ENCODE measurements around the gene FAM50B. TPM values are rescaled to one million over a fixed set of nuclear protein-coding genes. Genes with fewer than 3 reads are reported as not detected.

The FAM50B gene
- 4.0 to 7.1 TPM (median 6.1 TPM) in 5 replicates for total RNA-seq (2022; extraction: Qiagen RNA extraction)

GRCh38 chr6:3848925-3849605 lies at the start of gene FAM50B:
Gene FAM50B, plus strand, starts transcription at chr6:3849373. Its CDS starts 439 bp downstream, at chr6:3849812.

Other genes with a start within 250 kb of the FAM50B start
- gene PXDC1, start 97.7 kb upstream of the FAM50B start, total RNA-seq (2022; extraction: Qiagen RNA extraction) = 16.8 to 22.2 TPM (median 19.5 TPM) in 5 replicates
- gene FAM217A, start 229.8 kb downstream of the FAM50B start, total RNA-seq (2022; extraction: Qiagen RNA extraction) = not detected in 5 replicates

Data from A549 treated with AZD2906 at 1 μM for 4 hours (cell line).